HG03354 (cell line): ENCODE data around the gene MAD1L1.
A peak's percentile ranks its signal among the peaks of the same experiment; 100 is the strongest.

ENCODE experiments used
- ATAC-seq: cut with Tn5 transposase; IDR thresholded peaks from one replicate; pipeline ENCODE4 v1.9.1; 2021; ENCODE audit warnings: mild to moderate bottlenecking; ENCODE audit not compliant: unreplicated experiment, poor library complexity, severe bottlenecking

Gene MAD1L1

GRCh38 chr7:2146676-2147472, 85.9 kb downstream of the MAD1L1 start:
- no peak for ATAC-seq

- ATAC-seq: no peak
Measured at GRCh38 chr7:2145835-2146580, 86.7 kb downstream of the MAD1L1 start.

DNA sequence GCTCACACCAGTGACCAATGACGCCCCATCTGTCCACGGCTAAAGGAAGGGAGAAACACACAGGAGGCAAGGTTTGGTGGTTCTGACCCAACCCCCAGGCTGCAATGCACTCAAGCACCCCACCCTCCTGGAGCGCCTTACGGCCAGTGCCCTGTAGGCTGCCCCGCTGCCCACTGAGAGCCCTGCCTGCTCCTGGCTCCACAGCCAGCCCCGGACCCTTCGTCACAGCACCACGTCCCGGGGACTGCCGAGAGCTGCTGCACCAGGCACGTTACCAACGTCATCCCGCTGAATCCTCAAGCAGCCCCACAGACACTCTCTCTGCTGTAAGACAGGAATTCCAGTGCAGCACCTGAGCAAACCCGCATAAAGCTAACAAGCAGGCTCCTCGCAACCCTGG, 87.8 kb downstream of the MAD1L1 start:
- no peak for ATAC-seq

DNA sequence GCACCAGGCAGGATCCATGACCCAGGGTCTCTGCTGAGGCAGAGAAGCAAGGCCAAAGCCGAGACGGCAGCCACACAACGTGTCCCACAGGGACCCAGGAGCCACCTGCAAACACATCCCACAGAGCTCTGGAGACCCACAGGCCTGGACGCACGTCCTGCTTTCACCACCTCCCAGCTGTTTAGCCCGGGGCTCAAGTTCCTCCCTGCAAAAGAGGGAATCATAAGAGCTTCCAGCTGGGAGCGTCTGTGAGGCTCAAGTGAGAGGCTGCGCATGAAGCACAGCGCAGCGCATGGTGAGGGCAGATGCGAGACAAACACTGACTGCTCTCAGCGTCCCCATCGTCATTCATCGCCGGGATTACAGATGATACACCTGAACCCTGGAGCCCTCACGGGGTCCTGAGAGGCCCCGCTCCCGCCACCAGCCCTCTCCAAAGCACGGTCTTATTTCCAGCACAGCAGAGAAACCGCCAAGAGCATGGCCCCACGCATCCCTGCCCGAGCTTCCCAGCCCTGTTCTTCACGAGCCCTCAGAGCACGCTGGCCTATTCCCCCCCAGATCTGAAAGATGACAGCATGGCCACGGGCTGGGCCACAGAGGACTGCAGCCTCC, 88.7 kb downstream of the MAD1L1 start:
- ATAC-seq: no peak

DNA sequence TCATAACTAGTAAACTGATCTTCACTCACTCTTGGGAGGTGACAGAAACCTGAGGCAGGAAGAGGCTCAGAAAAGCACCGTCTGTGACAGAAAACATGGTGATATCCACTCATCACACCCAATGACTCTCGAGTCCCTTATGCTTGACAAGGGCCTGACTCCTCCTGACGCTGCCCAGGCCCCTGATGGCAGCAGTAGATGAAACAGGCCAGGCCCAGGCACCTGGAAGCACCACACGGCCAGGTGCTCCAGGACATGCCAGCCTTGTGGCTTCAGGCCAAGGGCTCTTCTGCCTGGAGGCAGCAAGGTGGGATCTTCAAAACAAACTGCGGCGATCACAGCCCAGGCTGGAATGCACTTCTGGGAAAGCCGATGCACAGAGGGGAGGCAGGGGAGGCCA, 89.3 kb downstream of the MAD1L1 start:
- ATAC-seq: no peak

- ATAC-seq: no peak
Measured at GRCh38 chr7:2142386-2142785, 90.4 kb downstream of the MAD1L1 start.

DNA sequence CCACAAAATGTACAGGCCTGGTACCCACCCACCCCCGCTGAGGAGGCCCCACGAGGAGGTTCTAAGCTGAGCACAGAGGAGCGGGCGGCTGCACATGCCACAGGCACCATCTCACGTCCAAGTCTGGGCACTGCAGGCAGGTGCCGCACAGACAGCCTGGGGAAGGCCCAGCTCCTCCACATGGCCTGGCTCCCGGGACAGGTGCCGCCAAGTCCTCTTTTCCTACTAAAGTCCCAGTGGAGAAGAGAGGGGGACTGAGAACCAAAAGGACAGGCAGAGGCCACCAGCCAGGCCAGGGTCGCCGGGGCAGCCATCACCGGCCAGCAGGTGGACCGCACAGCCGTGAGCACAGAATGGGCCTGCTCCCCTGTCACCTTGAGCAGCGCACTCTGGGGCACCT, 91.1 kb downstream of the MAD1L1 start:
- ATAC-seq: no peak

DNA sequence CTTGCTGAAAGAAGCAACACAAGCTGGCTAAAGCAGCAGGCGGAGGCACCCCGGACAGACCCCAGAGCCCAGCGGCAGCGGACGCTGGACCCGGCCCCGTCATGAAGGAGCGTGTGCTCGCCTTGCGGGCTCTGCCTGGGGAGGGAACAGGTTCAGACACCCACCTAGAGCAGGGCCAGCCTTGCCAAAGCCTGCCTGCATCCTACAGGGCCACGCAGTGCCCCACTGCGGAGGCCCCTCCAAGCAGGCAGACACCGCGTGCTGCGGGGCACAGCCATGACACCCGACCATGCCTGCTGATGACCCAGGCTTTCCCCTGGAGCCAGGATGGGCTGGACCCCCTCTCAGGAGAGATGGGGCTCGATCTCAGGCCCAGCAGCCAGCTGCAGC, 91.7 kb downstream of the MAD1L1 start:
- ATAC-seq: no peak

DNA sequence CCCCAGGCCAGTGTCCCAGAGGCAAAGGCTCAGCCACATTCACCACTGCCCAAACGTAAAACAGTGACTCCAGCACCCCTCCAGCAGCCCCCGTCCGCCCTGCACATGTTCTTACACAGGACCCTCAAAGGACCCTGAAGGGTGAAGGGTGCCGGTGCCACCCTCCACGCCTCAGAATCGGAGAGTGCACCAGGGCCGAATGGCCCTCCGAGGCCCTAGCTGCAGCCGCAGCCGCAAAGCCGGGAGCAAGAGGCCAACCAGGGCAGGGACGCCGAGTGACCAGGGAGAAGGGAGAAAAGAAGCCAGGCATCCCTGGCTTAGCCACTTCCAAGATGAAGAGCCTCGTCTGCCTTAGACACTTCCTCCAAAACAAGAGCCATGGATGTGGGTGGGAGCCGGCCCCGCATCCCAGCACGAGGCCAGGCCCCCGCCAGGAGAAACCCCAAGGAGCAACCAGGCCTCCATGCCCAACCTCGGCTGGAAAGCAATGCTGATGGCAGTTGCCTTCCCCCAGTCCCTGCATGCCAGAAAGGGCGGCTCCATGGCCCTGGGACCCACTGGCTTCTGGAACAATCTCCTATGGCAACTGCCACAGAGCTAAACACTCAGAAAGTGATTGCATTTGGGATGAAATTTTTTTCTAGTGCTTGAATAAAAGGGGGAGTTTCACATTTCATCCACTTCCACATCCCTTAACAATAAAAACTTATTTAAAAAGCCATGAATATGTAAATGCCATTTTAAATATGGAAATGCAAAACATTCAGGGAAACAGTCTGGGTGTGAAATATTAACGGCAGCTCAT, 92.3 kb downstream of the MAD1L1 start:
- no peak for ATAC-seq

DNA sequence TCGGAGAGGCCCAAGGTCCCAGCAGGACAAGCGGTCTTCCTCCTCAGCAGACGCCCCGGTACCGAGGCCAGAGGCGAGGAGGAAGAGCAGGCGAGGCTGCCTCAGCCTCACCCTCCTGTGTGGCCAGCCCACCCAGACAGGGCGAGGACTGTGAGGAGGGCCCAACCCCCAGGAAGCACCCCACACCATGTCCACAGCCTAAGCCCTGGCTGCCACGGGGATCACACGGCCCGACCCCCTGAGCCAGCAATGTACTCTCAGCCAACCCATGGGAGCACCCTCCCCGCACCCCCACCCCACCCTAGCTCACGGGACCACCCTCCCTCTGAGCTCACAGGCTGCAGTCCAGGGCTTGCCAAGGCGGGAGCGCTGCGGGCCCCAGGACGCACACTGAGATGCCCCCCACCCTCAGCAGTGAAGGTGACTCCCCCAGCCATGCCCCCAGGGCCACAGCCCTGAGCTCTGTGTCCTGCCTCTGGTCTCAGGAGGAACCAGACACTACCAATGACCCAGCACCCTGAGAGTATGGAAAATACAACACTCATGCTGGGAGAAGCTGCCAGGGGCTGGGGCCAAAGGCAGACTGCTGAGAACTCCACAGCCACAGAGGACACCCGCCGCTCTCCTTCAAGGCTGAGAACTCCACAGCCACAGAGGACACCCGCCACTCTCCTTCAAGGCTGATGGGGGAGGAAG, 93.6 kb downstream of the MAD1L1 start:
- ATAC-seq: no peak

DNA sequence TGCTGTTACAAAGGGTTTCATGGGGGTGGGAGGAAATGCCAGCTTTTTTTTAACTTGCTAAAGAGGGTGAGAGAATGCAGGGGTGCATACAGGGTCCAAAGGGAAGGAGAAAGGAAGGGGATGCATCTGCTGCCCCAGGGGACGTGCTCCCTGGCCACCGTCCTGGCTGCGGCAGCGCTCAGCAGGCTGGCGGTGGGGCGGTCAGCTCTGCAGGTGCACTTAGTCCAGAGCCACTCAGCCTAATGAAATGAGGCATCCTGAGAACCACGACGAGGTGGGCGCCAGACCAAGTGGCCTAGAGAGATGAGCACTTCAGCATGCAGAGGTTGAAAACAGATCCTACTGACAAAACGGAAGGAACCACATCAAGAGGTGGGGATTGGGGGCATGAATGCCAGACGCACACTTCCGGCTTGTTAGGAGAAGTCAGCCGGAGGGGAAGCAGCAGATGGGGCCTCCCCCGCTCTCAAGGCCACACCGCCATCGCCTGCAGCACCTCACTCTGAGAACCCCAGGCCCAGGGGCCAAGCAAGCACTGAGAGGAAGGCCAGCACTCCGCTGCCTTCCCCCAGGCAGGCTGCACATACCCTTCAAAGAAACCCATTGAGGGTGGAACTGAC, 94.5 kb downstream of the MAD1L1 start:
- peak; percentile 82 for ATAC-seq

GRCh38 chr7:2134740-2135139, 98.0 kb downstream of the MAD1L1 start:
- ATAC-seq: no peak

DNA sequence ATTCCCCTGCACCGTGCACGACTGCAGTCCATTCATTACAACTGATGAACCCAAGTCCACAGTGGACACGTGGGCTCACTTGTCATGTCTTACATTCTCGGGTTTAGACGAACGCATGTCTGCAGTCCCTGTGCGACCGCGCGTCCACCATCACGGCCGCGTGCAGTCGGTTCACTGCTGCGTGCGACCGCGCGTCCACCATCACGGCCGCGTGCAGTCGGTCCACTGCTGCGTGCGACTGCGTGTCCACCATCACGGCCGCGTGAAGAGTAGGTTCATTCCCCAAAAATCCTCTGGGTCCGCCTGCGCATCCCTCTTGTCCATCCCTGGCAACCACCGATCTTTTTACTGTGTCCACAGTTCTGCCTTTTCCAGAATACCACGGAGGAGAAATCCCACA, 100.5 kb downstream of the MAD1L1 start:
- no peak for ATAC-seq

DNA sequence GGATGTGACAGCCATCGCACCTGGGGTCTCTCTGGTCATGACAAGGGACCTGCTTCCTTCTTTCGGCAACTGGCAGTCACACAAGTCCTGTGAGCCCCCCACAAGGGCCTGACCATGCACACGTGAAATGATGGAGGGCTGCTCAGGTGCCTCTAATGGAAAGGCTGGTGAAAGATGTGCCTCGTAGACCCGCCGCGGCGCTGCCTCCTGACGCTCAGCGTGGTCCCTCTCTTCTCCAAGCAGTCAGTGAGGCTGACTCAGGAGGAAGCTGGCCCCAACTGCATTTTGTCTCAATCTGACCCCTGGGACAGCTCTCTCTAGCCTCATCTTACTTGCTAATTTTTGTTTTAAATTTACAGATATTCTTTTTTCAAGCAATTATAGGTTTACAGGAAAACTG, 100.9 kb downstream of the MAD1L1 start:
- no peak for ATAC-seq

DNA sequence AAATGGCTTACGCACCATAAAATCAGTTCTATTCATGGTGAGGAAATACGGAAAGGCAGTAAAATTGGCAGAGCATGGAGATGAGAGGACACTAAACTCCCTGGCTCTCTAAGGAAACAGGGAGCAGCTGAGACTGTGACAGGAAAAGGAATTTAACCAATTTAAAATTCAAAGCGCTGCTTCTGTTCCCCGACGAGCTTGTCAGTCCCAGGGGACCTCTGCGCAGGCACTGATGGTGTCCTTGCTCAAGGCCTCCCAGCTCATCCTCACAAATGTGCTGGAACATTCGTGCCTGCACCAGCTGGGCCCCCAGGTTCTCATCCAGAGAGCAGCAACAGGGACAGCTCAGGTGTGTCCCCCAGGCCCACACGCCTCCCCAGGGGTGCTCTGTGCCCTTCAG, 101.4 kb downstream of the MAD1L1 start:
- no peak for ATAC-seq

DNA sequence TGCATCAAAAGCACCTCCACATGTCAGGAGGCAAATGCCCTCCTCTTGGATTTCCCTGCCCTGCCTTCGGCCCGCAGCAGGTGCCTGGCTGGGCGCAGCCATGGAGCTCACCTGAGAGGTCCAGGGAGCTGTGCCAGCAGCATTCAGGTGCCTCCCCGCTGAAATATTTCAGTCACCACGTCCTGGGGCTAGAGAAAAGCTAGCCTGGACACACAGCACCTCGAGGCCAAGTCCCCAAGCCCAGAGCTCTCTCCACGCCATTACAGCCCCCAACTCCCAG, 102.7 kb downstream of the MAD1L1 start:
- no peak for ATAC-seq

- ATAC-seq: no peak
Measured at GRCh38 chr7:2129323-2130095, 103.2 kb downstream of the MAD1L1 start.

- ATAC-seq: no peak
Measured at GRCh38 chr7:2128601-2129322, 104.0 kb downstream of the MAD1L1 start.
